K562 (cell line): ENCODE measurements around the gene GPATCH2L. TPM values are rescaled to one million over a fixed set of nuclear protein-coding genes. Genes with fewer than 3 reads are reported as not detected.

Experiments
- DPF2 ChIP-seq: fragments of 450-650 bp; IDR thresholded peaks from 2 replicates; pipeline ENCODE4 v1.6.1; 2016
- FOSL1 ChIP-seq: fragments of 200-800 bp; sonication (Bioruptor generic); conservative IDR thresholded peaks from 2 replicates; pipeline ENCODE4 v1.6.1; 2016; ENCODE audit warnings: missing genetic modification characterization, missing compliant biosample characterization
- FOXA3 ChIP-seq, 2 experiments: fragments of 450-650 bp in 1 of 2; sonication (generic) in 1 of 2; formaldehyde crosslinking; IDR thresholded peaks in 1 of 2; conservative IDR thresholded peaks in 1 of 2; 2 replicates each; pipeline versions ENCODE4 v1.4.0 to v1.8.0; 2020 to 2022; ENCODE audit warnings: mild to moderate bottlenecking in 2 of 2, missing genetic modification reagents in 1 of 2
- HDAC1 ChIP-seq, 2 experiments: fragments of 450-650 bp; IDR thresholded peaks; 2 replicates each; pipeline ENCODE4 v1.6.1; 2016 to 2017; ENCODE audit warnings: inconsistent platforms in 1 of 2, mild to moderate bottlenecking in 1 of 2, moderate library complexity in 1 of 2
- HEY1 ChIP-seq: fragments of 250-450 bp; sonication (Bioruptor Pico); IDR thresholded peaks from 2 replicates; pipeline ENCODE4 v1.5.0; 2020; ENCODE audit warnings: mild to moderate bottlenecking, moderate library complexity, borderline replicate concordance
- KLF10 ChIP-seq: fragments of 250-450 bp; sonication (Bioruptor Pico); IDR thresholded peaks from 2 replicates; pipeline ENCODE4 v1.6.1; 2021; ENCODE audit warnings: matching md5 sums
- LEF1 ChIP-seq: fragments of 450-650 bp; IDR thresholded peaks from 2 replicates; pipeline ENCODE4 v1.6.1; 2016; ENCODE audit warnings: mild to moderate bottlenecking
- MCM5 ChIP-seq: fragments of 450-650 bp; IDR thresholded peaks from 2 replicates; pipeline ENCODE4 v1.6.1; 2016; ENCODE audit warnings: low read depth
- MTA1 ChIP-seq: fragments of 450-650 bp; IDR thresholded peaks from 2 replicates; pipeline ENCODE4 v1.6.1; 2017; ENCODE audit warnings: borderline replicate concordance
- NFE2L1 ChIP-seq: fragments of 450-650 bp; IDR thresholded peaks from 2 replicates; pipeline ENCODE4 v1.6.1; 2016; ENCODE audit warnings: missing genetic modification characterization, low read depth, mild to moderate bottlenecking, missing compliant biosample characterization, moderate library complexity, borderline replicate concordance
- NFYB ChIP-seq: IDR thresholded peaks from 2 replicates; pipeline ENCODE4 v1.6.1; 2011; ENCODE audit warnings: mild to moderate bottlenecking, moderate library complexity; ENCODE audit not compliant: insufficient read length; ENCODE audit errors: extremely low read depth
- NUFIP1 ChIP-seq: fragments of 450-650 bp; IDR thresholded peaks from 2 replicates; pipeline ENCODE4 v1.6.1; 2018; ENCODE audit not compliant: partially characterized antibody
- PHB ChIP-seq: fragments of 250-450 bp; sonication (Bioruptor Pico); IDR thresholded peaks from 2 replicates; pipeline ENCODE4 v1.5.0; 2021
- PHF21A ChIP-seq: fragments of 450-650 bp; IDR thresholded peaks from 2 replicates; pipeline ENCODE4 v1.6.1; 2017; ENCODE audit warnings: low read depth, borderline replicate concordance
- POLR2AphosphoS5 ChIP-seq: IDR thresholded peaks from 2 replicates; pipeline ENCODE4 v1.6.1; 2011; ENCODE audit warnings: mild to moderate bottlenecking, low read depth, low read length, moderate library complexity; ENCODE audit not compliant: control insufficient read depth, insufficient read depth
- POU5F1 ChIP-seq: fragments of 150-350 bp; IDR thresholded peaks from 2 replicates; pipeline ENCODE4 v1.6.1; 2014; ENCODE audit warnings: borderline replicate concordance, low read length, low read depth, mild to moderate bottlenecking; ENCODE audit not compliant: partially characterized antibody
- RBM34 ChIP-seq: fragments of 200-400 bp; formaldehyde crosslinking; IDR thresholded peaks from 2 replicates; pipeline ENCODE4 v1.6.1; 2018; ENCODE audit warnings: low read length, borderline replicate concordance; ENCODE audit not compliant: insufficient read depth
- RFX7 ChIP-seq: fragments of 250-450 bp; sonication (Bioruptor Pico); IDR thresholded peaks from 2 replicates; pipeline ENCODE4 v1.5.1; 2021; ENCODE audit warnings: mild to moderate bottlenecking
- SMARCC2 ChIP-seq: fragments of 450-650 bp; IDR thresholded peaks from 2 replicates; pipeline ENCODE4 v1.6.1; 2017; ENCODE audit warnings: antibody characterized with exemption, moderate library complexity, mild to moderate bottlenecking, low read depth
- STAT5A ChIP-seq: IDR thresholded peaks from 2 replicates; pipeline ENCODE4 v1.6.1; 2012; ENCODE audit warnings: low read length, inconsistent platforms, borderline replicate concordance
- TAF15 ChIP-seq: fragments of 200-400 bp; formaldehyde crosslinking; IDR thresholded peaks from 2 replicates; pipeline ENCODE4 v1.6.1; 2017; ENCODE audit warnings: mild to moderate bottlenecking, low read depth, low read length, moderate library complexity
- TAL1 ChIP-seq: fragments of 450-650 bp; IDR thresholded peaks from 2 replicates; pipeline ENCODE4 v1.6.1; 2016; ENCODE audit warnings: mild to moderate bottlenecking
- TCF7 ChIP-seq: sonication (generic); IDR thresholded peaks from 2 replicates; pipeline ENCODE4 v1.6.1; 2016; ENCODE audit warnings: antibody characterized with exemption, borderline replicate concordance
- TCF7L2 ChIP-seq: fragments of 150-350 bp; IDR thresholded peaks from 2 replicates; pipeline ENCODE4 v1.6.1; 2016; ENCODE audit warnings: low read depth, mild to moderate bottlenecking, low read length, moderate library complexity
- TRIM28 ChIP-seq: fragments of 450-650 bp; IDR thresholded peaks from 2 replicates; pipeline ENCODE4 v1.6.1; 2017
- ZNF140 ChIP-seq: fragments of 250-450 bp; sonication (Bioruptor Pico); IDR thresholded peaks from 2 replicates; pipeline ENCODE4 v1.8.0; 2021; ENCODE audit warnings: moderate library complexity, mild to moderate bottlenecking, inconsistent platforms
- ZNF311 ChIP-seq: fragments of 250-450 bp; sonication (Bioruptor Pico); IDR thresholded peaks from 2 replicates; pipeline ENCODE4 v1.4.0; 2020; ENCODE audit warnings: mild to moderate bottlenecking, moderate library complexity
- ZNF324 ChIP-seq: fragments of 250-450 bp; sonication (Bioruptor Pico); IDR thresholded peaks from 2 replicates; pipeline ENCODE4 v1.4.0; 2020; ENCODE audit warnings: mild to moderate bottlenecking
- ZNF583 ChIP-seq: fragments of 250-450 bp; sonication (Bioruptor Pico); IDR thresholded peaks from 2 replicates; pipeline ENCODE4 v1.4.0; 2020
- ZNF586 ChIP-seq: fragments of 450-650 bp; formaldehyde crosslinking; conservative IDR thresholded peaks from 2 replicates; pipeline ENCODE4 v1.4.0; 2020; ENCODE audit warnings: mild to moderate bottlenecking, moderate library complexity
- polyA plus RNA-seq, 8 experiments: library from polyadenylated mRNA; depleted of rRNA in 4 of 8; stranded (reverse) in 5 of 8; unstranded in 3 of 8; fragments of >200 nt; fragmentation: Nextera tagmentation in 2 of 8; fragmentation: Illumina TruSeq in 1 of 8; extraction: Ambion mirVana in 2 of 8; extraction: Trizol in 1 of 8; gene quantifications; 2 replicates each; pipeline versions ENCODE4 v1.2.1 to v1.2.3, GENCODE V29; 2011 to 2014; ENCODE audit warnings: inconsistent platforms in 1 of 8, missing spikeins in 1 of 8
- total RNA-seq, 7 experiments: library from RNA; depleted of rRNA in 6 of 7; stranded (reverse); fragments of >200 nt in 6 of 7; fragmentation: Illumina TruSeq in 2 of 7; extraction: Trizol in 2 of 7; gene quantifications; 2 replicates each; pipeline versions ENCODE4 v1.2.1 to v1.2.3, GENCODE V29; 2011 to 2021; ENCODE audit warnings: low replicate concordance in 1 of 7
- TF ChIP-seq, protein P1 (sequence below): fragments of 250-450 bp; sonication (Bioruptor Pico); IDR thresholded peaks from 2 replicates; pipeline ENCODE4 v1.8.0; 2022; ENCODE audit warnings: moderate library complexity, mild to moderate bottlenecking, inconsistent platforms
- TF ChIP-seq, protein P2 (sequence below): sonication (generic); IDR thresholded peaks from 2 replicates; pipeline ENCODE4 v1.6.1; 2016

The GPATCH2L gene
- total and polyA plus RNA-seq, 9 of the 15 experiments (the other 6 are each of a cell fraction or from before 2014, with no cell fraction given), result 13.1 to 39.6 (median 20.0) TPM

DNA sequence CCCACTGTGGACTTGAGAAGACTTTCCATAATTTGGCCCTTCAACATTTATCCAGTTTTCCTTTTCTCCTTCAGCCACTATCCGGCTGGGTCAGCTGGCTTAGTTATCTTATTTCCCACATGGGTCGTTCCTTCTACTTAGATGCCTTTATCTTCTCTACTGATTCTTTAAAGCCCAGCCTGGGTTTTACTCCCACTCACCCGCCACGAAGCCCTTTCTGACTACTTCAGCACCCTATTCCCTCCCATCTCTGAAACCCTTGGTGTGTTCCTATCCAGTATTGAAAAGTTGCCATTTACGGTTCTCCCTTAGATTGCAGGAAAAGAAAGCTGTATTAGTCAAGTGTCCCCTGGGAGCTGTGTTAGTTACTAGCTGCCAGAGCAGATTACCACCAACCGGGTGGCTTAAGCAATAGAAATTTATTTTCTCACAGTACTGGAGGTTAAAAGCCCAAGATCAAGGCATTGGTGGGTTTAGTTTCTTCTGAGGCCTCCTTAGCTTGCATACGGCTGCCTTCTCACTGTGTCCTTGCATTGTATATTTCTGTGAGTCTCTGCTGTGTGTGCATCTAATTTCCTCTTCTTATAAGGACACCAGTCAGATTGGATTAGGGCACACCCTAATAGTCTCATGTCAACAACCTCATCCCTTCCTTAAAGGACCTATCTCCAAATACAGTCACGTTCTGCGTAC, 105.5 kb downstream of the GPATCH2L start (continued):
- TF ChIP-seq TAF15, result no peak
- peak; percentile 80 for TF ChIP-seq SMARCC2
- peak; percentile 53 for TF ChIP-seq STAT5A
- TF ChIP-seq, protein P1, sequence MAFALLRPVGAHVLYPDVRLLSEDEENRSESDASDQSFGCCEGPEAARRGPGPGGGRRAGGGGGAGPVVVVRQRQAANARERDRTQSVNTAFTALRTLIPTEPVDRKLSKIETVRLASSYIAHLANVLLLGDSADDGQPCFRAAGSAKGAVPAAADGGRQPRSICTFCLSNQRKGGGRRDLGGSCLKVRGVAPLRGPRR, result no peak
- TF ChIP-seq ZNF583 (CRISPR knock-in tag), result no peak
- no peak for TF ChIP-seq NFYB
- TF ChIP-seq MTA1, result 0 out of 2 replicates have a peak, but pooled peaks have one; percentile 37
- TF ChIP-seq TAL1, result peak; percentile 89
- no peak for TF ChIP-seq ZNF140
- TF ChIP-seq NFE2L1 (tag), result no peak
- no peak for TF ChIP-seq PHB (CRISPR knock-in tag)
- TF ChIP-seq HEY1 (CRISPR knock-in tag), result no peak
- TF ChIP-seq RFX7 (CRISPR knock-in tag), result no peak
- TF ChIP-seq KLF10 (CRISPR knock-in tag), result no peak
- no peak for TF ChIP-seq TCF7L2
- no peak for TF ChIP-seq FOXA3 (CRISPR knock-in tag; conservative IDR thresholded peaks at IDR 0.05 in 1 of 2, IDR thresholded peaks at IDR 0.05 in 1 of 2)
- TF ChIP-seq LEF1, result peak; percentile 63; the same call in 1 of the 2 replicates
- peak; percentile 93 for TF ChIP-seq DPF2
- TF ChIP-seq NUFIP1, result no peak
- no peak for TF ChIP-seq POU5F1
- no peak for TF ChIP-seq RBM34
- peak; percentile 74; the same call in 1 of the 2 replicates for TF ChIP-seq POLR2AphosphoS5
- TF ChIP-seq, protein P2, sequence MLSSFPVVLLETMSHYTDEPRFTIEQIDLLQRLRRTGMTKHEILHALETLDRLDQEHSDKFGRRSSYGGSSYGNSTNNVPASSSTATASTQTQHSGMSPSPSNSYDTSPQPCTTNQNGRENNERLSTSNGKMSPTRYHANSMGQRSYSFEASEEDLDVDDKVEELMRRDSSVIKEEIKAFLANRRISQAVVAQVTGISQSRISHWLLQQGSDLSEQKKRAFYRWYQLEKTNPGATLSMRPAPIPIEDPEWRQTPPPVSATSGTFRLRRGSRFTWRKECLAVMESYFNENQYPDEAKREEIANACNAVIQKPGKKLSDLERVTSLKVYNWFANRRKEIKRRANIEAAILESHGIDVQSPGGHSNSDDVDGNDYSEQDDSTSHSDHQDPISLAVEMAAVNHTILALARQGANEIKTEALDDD, result peak; percentile 89
- TF ChIP-seq TRIM28, result no peak
- no peak for TF ChIP-seq TCF7
- no peak for TF ChIP-seq MCM5
- 0 out of 2 replicates have a peak, but pooled peaks have one; percentile 20 for TF ChIP-seq FOSL1 (tag)
- TF ChIP-seq PHF21A, result no peak
- peak in 1 of 2 experiments; percentile 86; a peak in 2 of 4 replicates for TF ChIP-seq HDAC1 (IDR thresholded peaks at IDR 0.05)
- TF ChIP-seq ZNF324 (CRISPR knock-in tag), result no peak
- TF ChIP-seq ZNF586 (CRISPR knock-in tag), result no peak
- TF ChIP-seq ZNF311 (CRISPR knock-in tag), result no peak
